HepG2 (cell line): ENCODE measurements around the gene XPC. TPM values are rescaled to one million over a fixed set of nuclear protein-coding genes. Genes with fewer than 3 reads are reported as not detected.

Source experiments
- ARNT ChIP-seq: fragments of 450-650 bp; IDR thresholded peaks from 2 replicates; pipeline ENCODE4 v1.6.1; 2017
- DDIT3 ChIP-seq: sonication (generic); formaldehyde crosslinking; IDR thresholded peaks from 2 replicates; pipeline ENCODE4 v1.4.0; 2020; ENCODE audit warnings: mild to moderate bottlenecking, missing genetic modification reagents
- GLI4 ChIP-seq: sonication (generic); formaldehyde crosslinking; IDR thresholded peaks from 2 replicates; pipeline ENCODE4 v1.5.1; 2020; ENCODE audit warnings: missing genetic modification reagents, mild to moderate bottlenecking, moderate library complexity, borderline replicate concordance
- KDM6A ChIP-seq: IDR thresholded peaks from 2 replicates; pipeline ENCODE4 v1.6.1; 2016; ENCODE audit warnings: low read depth
- KLF6 ChIP-seq: IDR thresholded peaks from 2 replicates; pipeline ENCODE4 v1.8.0; 2016; ENCODE audit warnings: missing biosample characterization, missing genetic modification reagents
- NBN ChIP-seq: fragments of 450-650 bp; conservative IDR thresholded peaks from 2 replicates; pipeline ENCODE4 v1.6.1; 2017
- PCBP2 ChIP-seq: fragments of 200-400 bp; formaldehyde crosslinking; optimal IDR thresholded peaks from 2 replicates; pipeline ENCODE3; 2018; ENCODE audit warnings: low read length, low read depth; ENCODE audit not compliant: poor library complexity, severe bottlenecking
- SP140L ChIP-seq: sonication (generic); formaldehyde crosslinking; IDR thresholded peaks from 2 replicates; pipeline ENCODE4 v1.4.0; 2020; ENCODE audit warnings: missing genetic modification reagents, borderline replicate concordance
- TRIM22 ChIP-seq: fragments of 450-650 bp; IDR thresholded peaks from 2 replicates; pipeline ENCODE4 v1.6.1; 2017
- ZMAT5 ChIP-seq: sonication (generic); formaldehyde crosslinking; IDR thresholded peaks from 2 replicates; pipeline ENCODE4 v1.5.0; 2020; ENCODE audit warnings: mild to moderate bottlenecking, low read depth, missing genetic modification reagents, borderline replicate concordance
- ZNF343 ChIP-seq: sonication (generic); formaldehyde crosslinking; IDR thresholded peaks from 2 replicates; pipeline ENCODE4 v1.4.0; 2020; ENCODE audit warnings: mild to moderate bottlenecking, missing genetic modification reagents
- ZNF570 ChIP-seq: sonication (generic); formaldehyde crosslinking; IDR thresholded peaks from 2 replicates; pipeline ENCODE4 v1.4.0; 2020; ENCODE audit warnings: mild to moderate bottlenecking, missing genetic modification reagents, borderline replicate concordance
- ZNF574 ChIP-seq: sonication (generic); formaldehyde crosslinking; IDR thresholded peaks from 2 replicates; pipeline ENCODE4 v1.4.0; 2020; ENCODE audit warnings: missing genetic modification reagents
- ZNF607 ChIP-seq: sonication (generic); formaldehyde crosslinking; IDR thresholded peaks from 2 replicates; pipeline ENCODE4 v1.5.1; 2020; ENCODE audit warnings: missing genetic modification reagents, mild to moderate bottlenecking, borderline replicate concordance
- ZNF670 ChIP-seq: sonication (generic); formaldehyde crosslinking; IDR thresholded peaks from 2 replicates; pipeline ENCODE4 v1.8.0; 2022; ENCODE audit warnings: mild to moderate bottlenecking, missing genetic modification reagents, borderline replicate concordance
- ZNF777 ChIP-seq: sonication (generic); formaldehyde crosslinking; IDR thresholded peaks from 2 replicates; pipeline ENCODE4 v1.4.0; 2020; ENCODE audit warnings: missing genetic modification reagents
- polyA plus RNA-seq, 8 experiments: library from polyadenylated mRNA; depleted of rRNA in 3 of 8; stranded (reverse) in 7 of 8; unstranded in 1 of 8; fragments of >200 nt; fragmentation: Illumina TruSeq in 4 of 8; extraction: Trizol in 4 of 8; gene quantifications; 2 replicates each; pipeline versions ENCODE4 v1.2.1 to v1.2.3, GENCODE V29; 2011 to 2016; ENCODE audit warnings: low read depth in 4 of 8, missing spikeins in 1 of 8, mixed read lengths in 1 of 8; ENCODE audit not compliant: insufficient read depth in 1 of 8
- total RNA-seq, 5 experiments: library from RNA; depleted of rRNA; stranded (reverse); fragments of >200 nt; fragmentation: Illumina TruSeq; extraction: Trizol; gene quantifications; 2 replicates each; pipeline ENCODE4 v1.2.3, GENCODE V29; 2016; ENCODE audit warnings: low read depth in 1 of 5
- TF ChIP-seq, protein P1 (sequence below): sonication (generic); formaldehyde crosslinking; IDR thresholded peaks from 2 replicates; pipeline ENCODE4 v1.4.0; 2020; ENCODE audit warnings: missing genetic modification reagents, borderline replicate concordance
- TF ChIP-seq, protein P2 (sequence below): sonication (generic); formaldehyde crosslinking; IDR thresholded peaks from 2 replicates; pipeline ENCODE4 v1.8.1; 2022; ENCODE audit warnings: mild to moderate bottlenecking, missing genetic modification reagents

The XPC gene
- total and polyA plus RNA-seq, 2 of the 13 experiments (the other 11 are each of a cell fraction or from before 2014, with no cell fraction given) = 9.4 to 24.1 TPM

DNA sequence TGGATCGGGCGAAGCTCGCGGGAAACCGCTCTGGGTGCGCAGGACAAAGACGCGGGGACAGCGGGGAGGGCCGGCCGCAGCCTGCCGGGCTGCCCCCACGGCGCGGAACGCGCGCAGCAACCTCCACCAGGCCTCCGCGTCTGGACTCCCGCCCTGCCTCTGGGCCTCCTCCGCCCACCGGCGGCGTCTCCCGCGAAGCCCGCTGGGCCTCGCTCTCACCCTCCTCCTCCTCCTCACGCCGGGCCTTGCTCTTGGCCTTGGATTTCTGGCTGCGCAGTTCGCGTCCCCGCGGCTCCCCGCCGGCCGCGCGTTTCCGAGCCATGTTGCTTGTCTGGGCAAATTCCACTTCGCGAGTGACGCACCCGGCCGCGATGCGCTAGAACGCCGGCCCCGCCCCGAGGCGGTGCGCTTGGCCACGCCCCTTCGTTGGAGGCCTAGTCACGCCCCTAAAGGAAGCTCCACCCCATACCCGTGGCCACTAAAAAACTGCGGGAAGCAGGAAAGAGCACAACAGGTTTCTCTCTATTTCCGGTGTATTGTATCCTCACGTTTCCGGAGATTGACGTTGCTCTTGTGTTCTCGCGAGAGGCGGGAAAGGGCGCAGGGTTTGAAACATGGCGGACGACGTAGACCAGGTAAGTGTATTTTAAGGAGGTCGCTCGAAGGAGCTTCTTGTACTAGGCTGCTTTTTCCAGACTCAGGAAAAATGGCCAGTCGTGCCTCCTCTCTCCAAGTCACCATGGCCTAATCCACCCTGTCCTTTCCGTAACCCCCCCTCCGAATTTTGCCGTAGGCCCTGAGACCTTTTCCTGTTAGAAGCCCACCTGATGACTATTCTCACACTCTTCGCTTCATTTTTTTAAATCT is at the start of gene XPC, which contains the start of gene LSM3 (continued):
- TF ChIP-seq DDIT3 (CRISPR knock-in tag) (no peak), ZNF574 (CRISPR knock-in tag) (peak; percentile 84), ZMAT5 (CRISPR knock-in tag) (no peak), ZNF777 (CRISPR knock-in tag) (0 out of 2 replicates have a peak, but pooled peaks have one; percentile 28), KDM6A (CRISPR knock-in tag) (no peak), PCBP2 (no peak), KLF6 (no peak), TRIM22 (no peak), ZNF607 (peak; percentile 78; the same call in 1 of the 2 replicates), ZNF570 (CRISPR knock-in tag) (no peak), GLI4 (CRISPR knock-in tag) (no peak), ZNF670 (CRISPR knock-in tag) (peak; percentile 97), SP140L (CRISPR knock-in tag) (no peak; the same call in 1 of the 2 replicates), ARNT (no peak), ZNF343 (CRISPR knock-in tag) (peak; percentile 94; the same call in 1 of the 2 replicates), NBN (no peak)
- TF ChIP-seq, protein P1, sequence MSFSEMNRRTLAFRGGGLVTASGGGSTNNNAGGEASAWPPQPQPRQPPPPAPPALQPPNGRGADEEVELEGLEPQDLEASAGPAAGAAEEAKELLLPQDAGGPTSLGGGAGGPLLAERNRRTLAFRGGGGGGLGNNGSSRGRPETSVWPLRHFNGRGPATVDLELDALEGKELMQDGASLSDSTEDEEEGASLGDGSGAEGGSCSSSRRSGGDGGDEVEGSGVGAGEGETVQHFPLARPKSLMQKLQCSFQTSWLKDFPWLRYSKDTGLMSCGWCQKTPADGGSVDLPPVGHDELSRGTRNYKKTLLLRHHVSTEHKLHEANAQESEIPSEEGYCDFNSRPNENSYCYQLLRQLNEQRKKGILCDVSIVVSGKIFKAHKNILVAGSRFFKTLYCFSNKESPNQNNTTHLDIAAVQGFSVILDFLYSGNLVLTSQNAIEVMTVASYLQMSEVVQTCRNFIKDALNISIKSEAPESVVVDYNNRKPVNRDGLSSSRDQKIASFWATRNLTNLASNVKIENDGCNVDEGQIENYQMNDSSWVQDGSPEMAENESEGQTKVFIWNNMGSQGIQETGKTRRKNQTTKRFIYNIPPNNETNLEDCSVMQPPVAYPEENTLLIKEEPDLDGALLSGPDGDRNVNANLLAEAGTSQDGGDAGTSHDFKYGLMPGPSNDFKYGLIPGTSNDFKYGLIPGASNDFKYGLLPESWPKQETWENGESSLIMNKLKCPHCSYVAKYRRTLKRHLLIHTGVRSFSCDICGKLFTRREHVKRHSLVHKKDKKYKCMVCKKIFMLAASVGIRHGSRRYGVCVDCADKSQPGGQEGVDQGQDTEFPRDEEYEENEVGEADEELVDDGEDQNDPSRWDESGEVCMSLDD = peak; percentile 59; the same call in 1 of the 2 replicates
- TF ChIP-seq, protein P2, sequence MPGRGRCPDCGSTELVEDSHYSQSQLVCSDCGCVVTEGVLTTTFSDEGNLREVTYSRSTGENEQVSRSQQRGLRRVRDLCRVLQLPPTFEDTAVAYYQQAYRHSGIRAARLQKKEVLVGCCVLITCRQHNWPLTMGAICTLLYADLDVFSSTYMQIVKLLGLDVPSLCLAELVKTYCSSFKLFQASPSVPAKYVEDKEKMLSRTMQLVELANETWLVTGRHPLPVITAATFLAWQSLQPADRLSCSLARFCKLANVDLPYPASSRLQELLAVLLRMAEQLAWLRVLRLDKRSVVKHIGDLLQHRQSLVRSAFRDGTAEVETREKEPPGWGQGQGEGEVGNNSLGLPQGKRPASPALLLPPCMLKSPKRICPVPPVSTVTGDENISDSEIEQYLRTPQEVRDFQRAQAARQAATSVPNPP = 0 out of 2 replicates have a peak, but pooled peaks have one; percentile 70
